Activated CD4-positive, alpha-beta T cell treated with anti-CD3 and anti-CD28 coated beads, Interleukin-2, amount 10 ng/mL, durations not matched to agents 7 days and 5 days (primary cell): ENCODE measurements around the gene ARMS2. TPM values are rescaled to one million over a fixed set of nuclear protein-coding genes. Genes with fewer than 3 reads are reported as not detected.

Experiments
- CTCF ChIA-PET: fragments of 350-600 bp; sonication (Branson Sonifier 250); formaldehyde crosslinking; loops from one replicate; lab custom pipeline; 2021; ENCODE audit warnings: antibody characterized with exemption; lab: Charles Lee
- POLR2A ChIA-PET: fragments of 350-600 bp; sonication (Branson Sonifier 250); formaldehyde crosslinking; loops from one replicate; lab custom pipeline; 2021; ENCODE audit warnings: antibody characterized with exemption; lab: Charles Lee
- DNase-seq: peaks from one replicate; pipeline ENCODE4 v3.0.0-alpha.2; 2020
- H3K27ac Mint-ChIP-seq: one replicate; pipeline ENCODE4 v1.8.0; 2021; ENCODE audit warnings: mild to moderate bottlenecking, moderate library complexity, mixed read lengths
- H3K27me3 Mint-ChIP-seq: one replicate; pipeline ENCODE4 v1.8.0; 2021; ENCODE audit warnings: mixed read lengths
- H3K36me3 Mint-ChIP-seq: one replicate; pipeline ENCODE4 v1.8.0; 2021; ENCODE audit warnings: low read depth, mixed read lengths
- H3K4me1 Mint-ChIP-seq: one replicate; pipeline ENCODE4 v1.8.0; 2021; ENCODE audit warnings: mixed read lengths
- H3K4me3 Mint-ChIP-seq: one replicate; pipeline ENCODE4 v1.8.0; 2021; ENCODE audit warnings: mild to moderate bottlenecking, moderate library complexity, mixed read lengths
- H3K9me3 Mint-ChIP-seq: one replicate; pipeline ENCODE4 v1.8.0; 2021; ENCODE audit warnings: mixed read lengths
- total RNA-seq, 2 experiments: library from RNA; stranded (reverse); gene quantifications; one replicate each; pipeline ENCODE4 v1.2.3, GENCODE V29; 2021

Gene ARMS2
- total RNA-seq, 2 experiments from 2014 or later: not detected

DNA sequence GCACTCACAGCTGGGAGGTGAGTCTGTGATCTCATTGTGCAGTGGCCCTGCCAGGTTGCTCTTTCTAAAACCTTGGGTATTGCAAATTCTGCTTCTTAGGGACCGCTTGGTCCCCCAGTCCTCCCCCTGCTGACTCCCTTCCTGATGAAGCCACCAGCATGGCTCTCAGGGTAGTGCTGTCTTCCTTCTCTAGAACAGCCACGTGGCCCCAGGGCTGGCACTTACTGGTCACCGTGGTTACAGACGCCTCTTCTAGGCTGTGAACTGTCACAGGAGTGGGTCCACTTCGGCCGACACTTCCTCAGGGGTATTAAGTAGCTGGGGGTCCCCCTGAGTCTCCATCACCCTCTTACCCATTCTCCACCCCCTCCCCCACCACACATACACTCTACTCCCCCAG, 4.2 kb downstream of the ARMS2 start:
- CTCF ChIA-PET: interaction anchor here (1.2 kb wide), 1 partner anchor 107 kb away, joined by 3 read pairs; no protein-coding TSS in a partner anchor
- no peak overlapping the region for H3K4me3 Mint-ChIP-seq
- no peak overlapping the region for H3K27ac Mint-ChIP-seq

DNA sequence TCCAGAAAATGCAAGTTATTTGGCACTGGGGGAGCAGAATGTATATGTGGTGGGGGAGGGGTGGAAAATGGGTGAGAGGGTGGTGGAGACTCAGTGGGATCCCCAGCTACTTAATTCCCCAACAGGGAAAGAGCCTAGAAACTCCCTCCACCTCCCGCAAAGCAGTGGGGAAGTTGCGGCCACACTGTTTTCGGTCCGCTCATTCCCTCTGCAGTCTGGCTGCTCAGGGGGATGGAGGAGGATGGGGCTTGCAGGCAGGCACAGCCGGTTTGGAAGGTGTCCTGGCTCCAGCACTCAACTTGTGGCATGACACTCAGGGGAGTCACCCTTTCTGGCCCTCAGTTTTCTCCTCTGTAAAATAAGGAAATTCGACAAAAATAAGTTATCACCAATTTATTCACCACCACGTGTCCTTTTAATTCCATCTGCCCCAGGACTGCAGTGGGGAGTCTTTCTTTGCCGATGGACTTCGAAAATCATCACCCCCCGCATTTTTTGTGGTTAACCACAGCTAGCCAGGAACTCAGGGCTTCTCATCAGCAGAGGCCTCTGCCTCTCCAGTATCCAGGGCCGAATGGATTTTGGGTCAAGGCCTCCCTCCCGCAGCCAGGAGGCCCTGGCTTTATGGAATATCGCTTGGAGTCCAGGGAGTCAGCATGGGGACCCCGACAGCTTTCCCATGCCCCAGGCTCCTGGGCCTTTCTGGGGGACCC, 5.3 kb downstream of the ARMS2 start:
- Mint-ChIP-seq H3K36me3 (no peaks in the 10 kb centered on the region), H3K4me3 (no peak overlapping the region), H3K4me1 (peaks cover 8% of the 10 kb centered on the region), H3K27ac (no peak overlapping the region), H3K27me3 (peaks cover 56% of the 10 kb centered on the region), H3K9me3 (no peaks in the 10 kb centered on the region)
- ChIA-PET CTCF (interaction anchor here (0.6 kb wide), 1 partner anchor 119 kb away, joined by 3 read pairs; no protein-coding TSS in a partner anchor), POLR2A (no interaction called here)
- no peak for DNase-seq

More for the DNA sequence above, 4.2 kb downstream of the ARMS2 start:
- H3K9me3 Mint-ChIP-seq: no peaks in the 10 kb centered on the region
- no peaks in the 10 kb centered on the region for H3K36me3 Mint-ChIP-seq
- no peak for DNase-seq
- POLR2A ChIA-PET: no interaction called here
- H3K4me1 Mint-ChIP-seq: peaks cover 8% of the 10 kb centered on the region
- peaks cover 47% of the 10 kb centered on the region for H3K27me3 Mint-ChIP-seq

DNA sequence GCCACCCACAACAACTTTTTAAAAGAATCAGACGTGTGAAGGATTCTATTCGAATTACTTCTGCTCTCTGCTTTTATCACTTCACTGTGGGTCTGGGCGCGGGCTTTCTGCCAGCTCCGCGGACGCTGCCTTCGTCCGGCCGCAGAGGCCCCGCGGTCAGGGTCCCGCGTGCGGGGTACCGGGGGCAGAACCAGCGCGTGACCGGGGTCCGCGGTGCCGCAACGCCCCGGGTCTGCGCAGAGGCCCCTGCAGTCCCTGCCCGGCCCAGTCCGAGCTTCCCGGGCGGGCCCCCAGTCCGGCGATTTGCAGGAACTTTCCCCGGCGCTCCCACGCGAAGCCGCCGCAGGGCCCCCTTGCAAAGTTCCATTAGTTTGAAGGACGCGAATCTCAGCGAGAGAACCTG, 6.4 kb downstream of the ARMS2 start:
- DNase-seq: no peak
- Mint-ChIP-seq H3K27ac (no peak overlapping the region), H3K27me3 (peaks cover 65% of the 10 kb centered on the region), H3K9me3 (no peaks in the 10 kb centered on the region), H3K36me3 (no peaks in the 10 kb centered on the region), H3K4me1 (peaks cover 8% of the 10 kb centered on the region), H3K4me3 (no peak overlapping the region)
- ChIA-PET CTCF (no interaction called here), POLR2A (no interaction called here)

- no peak for DNase-seq
- ChIA-PET CTCF (no interaction called here), POLR2A (no interaction called here)
- Mint-ChIP-seq H3K27me3 (peaks cover 65% of the 10 kb centered on the region), H3K4me3 (peak within 1 kb of the TSS; percentile 53), H3K9me3 (no peaks in the 10 kb centered on the region), H3K4me1 (peaks cover 8% of the 10 kb centered on the region), H3K36me3 (no peaks in the 10 kb centered on the region), H3K27ac (no peak within 1 kb of the TSS)
Observed at GRCh38 chr10:122461367-122461728, 6.9 kb downstream of the ARMS2 start, which contains the start of gene HTRA1. TSS of gene HTRA1 (plus strand) at chr10:122461553. CDS start at chr10:122461653, 100 bp downstream.

DNA sequence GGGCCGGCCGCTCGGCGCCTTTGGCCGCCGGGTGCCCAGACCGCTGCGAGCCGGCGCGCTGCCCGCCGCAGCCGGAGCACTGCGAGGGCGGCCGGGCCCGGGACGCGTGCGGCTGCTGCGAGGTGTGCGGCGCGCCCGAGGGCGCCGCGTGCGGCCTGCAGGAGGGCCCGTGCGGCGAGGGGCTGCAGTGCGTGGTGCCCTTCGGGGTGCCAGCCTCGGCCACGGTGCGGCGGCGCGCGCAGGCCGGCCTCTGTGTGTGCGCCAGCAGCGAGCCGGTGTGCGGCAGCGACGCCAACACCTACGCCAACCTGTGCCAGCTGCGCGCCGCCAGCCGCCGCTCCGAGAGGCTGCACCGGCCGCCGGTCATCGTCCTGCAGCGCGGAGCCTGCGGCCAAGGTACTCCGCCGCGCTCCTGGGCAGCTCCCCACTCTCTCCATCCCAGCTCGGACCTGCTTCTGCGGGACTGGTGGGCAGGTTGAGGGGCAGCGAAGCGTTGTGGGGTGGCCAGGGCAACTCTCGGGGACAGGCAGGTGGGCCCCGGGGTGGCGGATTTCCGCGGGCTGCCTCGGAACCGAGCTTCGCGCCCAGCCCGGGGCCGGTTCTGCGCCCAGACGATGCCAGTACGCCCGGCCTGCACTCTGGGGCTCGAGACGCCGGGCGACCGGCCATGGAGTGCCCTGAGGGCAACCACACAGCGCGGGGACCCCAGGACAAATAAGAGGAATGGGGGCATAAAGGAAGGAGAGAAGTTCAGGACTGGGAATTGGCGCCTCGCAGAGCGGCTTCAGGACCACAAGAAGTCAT, 7.5 kb downstream of the ARMS2 start:
- ChIA-PET CTCF (no interaction called here), POLR2A (no interaction called here)
- no peaks in the 10 kb centered on the region for H3K36me3 Mint-ChIP-seq
- H3K27me3 Mint-ChIP-seq: peaks cover 67% of the 10 kb centered on the region
- peak overlapping the region; percentile 53 for H3K4me3 Mint-ChIP-seq
- no peak for DNase-seq
- H3K9me3 Mint-ChIP-seq: no peaks in the 10 kb centered on the region
- no peak overlapping the region for H3K27ac Mint-ChIP-seq
- peaks cover 8% of the 10 kb centered on the region for H3K4me1 Mint-ChIP-seq

- no peak for DNase-seq
- Mint-ChIP-seq H3K27ac (no peak overlapping the region), H3K9me3 (no peaks in the 10 kb centered on the region), H3K4me1 (peaks cover 8% of the 10 kb centered on the region), H3K36me3 (no peaks in the 10 kb centered on the region), H3K27me3 (peaks cover 73% of the 10 kb centered on the region), H3K4me3 (peak overlapping the region; percentile 53)
- ChIA-PET CTCF (no interaction called here), POLR2A (no interaction called here)
Observed at GRCh38 chr10:122462533-122463465, 8.3 kb downstream of the ARMS2 start.

DNA sequence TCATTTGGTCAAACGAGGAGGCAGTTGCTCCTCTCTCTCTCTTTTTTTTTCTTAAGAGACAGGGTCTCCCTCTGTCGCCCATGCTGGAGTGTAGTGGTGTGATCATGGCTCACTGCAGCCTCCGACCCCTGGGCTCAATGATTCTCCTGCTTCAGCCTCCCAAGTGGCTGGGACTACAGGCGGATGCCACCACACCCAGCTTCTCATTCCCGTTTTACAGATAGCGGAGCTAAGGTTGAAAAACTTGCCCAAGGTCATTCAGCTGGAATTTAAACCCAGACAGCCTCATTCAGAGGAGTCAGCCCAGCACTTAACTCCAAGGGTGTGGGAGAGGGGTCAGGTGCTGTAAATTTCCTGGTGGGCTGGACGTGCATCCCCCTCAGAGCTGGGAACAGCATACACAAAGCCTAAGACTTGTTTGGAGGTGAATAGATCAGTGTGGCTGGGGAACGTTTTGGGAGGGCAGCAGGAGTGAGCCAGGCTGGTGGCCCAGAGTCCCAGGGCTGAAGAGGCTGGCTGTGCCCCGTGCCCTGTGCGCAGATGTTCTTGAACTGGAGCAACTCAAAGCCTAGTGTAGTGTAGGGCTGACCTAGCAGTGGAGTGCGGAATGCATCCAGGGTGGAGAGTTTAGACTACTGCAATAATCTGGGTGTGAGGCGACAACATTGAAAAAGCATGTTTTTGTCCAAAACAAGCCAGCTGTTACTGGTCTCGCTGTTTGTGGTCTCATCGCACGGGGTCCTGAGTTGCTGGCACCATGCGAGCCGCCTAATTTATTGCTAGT, 9.2 kb downstream of the ARMS2 start:
- DNase-seq: no peak
- Mint-ChIP-seq H3K36me3 (no peaks in the 10 kb centered on the region), H3K4me3 (no peak overlapping the region), H3K27me3 (peaks cover 68% of the 10 kb centered on the region), H3K27ac (no peak overlapping the region), H3K4me1 (peaks cover 8% of the 10 kb centered on the region), H3K9me3 (no peaks in the 10 kb centered on the region)
- CTCF ChIA-PET: interaction anchor here (0.9 kb wide), 1 partner anchor 115 kb away, joined by 3 read pairs; no protein-coding TSS in a partner anchor
- POLR2A ChIA-PET: no interaction called here

DNA sequence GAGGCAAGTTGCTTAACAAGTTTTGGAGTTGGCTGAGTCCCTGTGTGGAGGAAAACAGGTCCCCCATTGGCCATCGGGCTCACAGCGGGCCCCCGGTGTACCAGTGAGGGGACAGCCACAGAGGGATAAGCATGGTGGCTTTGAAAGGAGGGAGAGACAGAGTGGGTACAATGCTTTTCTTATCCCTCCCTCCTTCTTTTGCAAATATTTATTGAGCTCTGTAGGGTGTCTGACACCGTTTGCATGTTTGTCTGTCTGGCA, 9.7 kb downstream of the ARMS2 start:
- peaks cover 63% of the 10 kb centered on the region for H3K27me3 Mint-ChIP-seq
- H3K27ac Mint-ChIP-seq: no peak overlapping the region
- no peak for DNase-seq
- no peaks in the 10 kb centered on the region for H3K9me3 Mint-ChIP-seq
- H3K36me3 Mint-ChIP-seq: no peaks in the 10 kb centered on the region
- ChIA-PET POLR2A (no interaction called here), CTCF (interaction anchor here (0.9 kb wide), 1 partner anchor 116 kb away, joined by 3 read pairs; no protein-coding TSS in a partner anchor)
- H3K4me1 Mint-ChIP-seq: peaks cover 8% of the 10 kb centered on the region
- no peak overlapping the region for H3K4me3 Mint-ChIP-seq

DNA sequence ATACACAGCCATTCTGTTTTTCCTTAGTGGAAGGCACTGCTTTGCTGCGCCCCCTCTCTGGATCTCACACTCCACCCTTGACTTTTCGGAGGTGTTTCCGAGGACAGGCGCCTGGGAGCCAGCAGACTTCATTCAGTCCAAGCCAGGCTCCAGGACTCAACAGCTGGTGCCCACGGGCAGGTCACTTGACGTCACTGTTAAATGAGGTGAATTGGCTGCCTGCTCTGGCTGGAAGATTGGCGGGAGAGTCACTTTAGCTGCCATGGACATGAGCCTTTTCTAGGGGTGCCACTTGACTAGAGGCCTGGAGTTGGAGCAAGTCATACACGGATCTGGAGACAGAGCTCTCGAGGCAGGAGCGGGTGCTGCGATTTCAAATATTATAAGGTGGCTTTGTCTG, 10.1 kb downstream of the ARMS2 start:
- no peak overlapping the region for H3K27ac Mint-ChIP-seq
- DNase-seq: no peak
- H3K9me3 Mint-ChIP-seq: no peaks in the 10 kb centered on the region
- CTCF ChIA-PET: no interaction called here
- peaks cover 8% of the 10 kb centered on the region for H3K4me1 Mint-ChIP-seq
- POLR2A ChIA-PET: no interaction called here
- peaks cover 59% of the 10 kb centered on the region for H3K27me3 Mint-ChIP-seq
- no peak overlapping the region for H3K4me3 Mint-ChIP-seq
- no peaks in the 10 kb centered on the region for H3K36me3 Mint-ChIP-seq

GRCh38 chr10:122465401-122466040, 11.1 kb downstream of the ARMS2 start:
- peaks cover 8% of the 10 kb centered on the region for H3K4me1 Mint-ChIP-seq
- no peak for DNase-seq
- peaks cover 54% of the 10 kb centered on the region for H3K27me3 Mint-ChIP-seq
- no peak overlapping the region for H3K27ac Mint-ChIP-seq
- ChIA-PET POLR2A (no interaction called here), CTCF (interaction anchor here (0.9 kb wide), 1 partner anchor 24 kb away, joined by 3 read pairs; no protein-coding TSS in a partner anchor)
- no peaks in the 10 kb centered on the region for H3K9me3 Mint-ChIP-seq
- no peaks in the 10 kb centered on the region for H3K36me3 Mint-ChIP-seq
- no peak overlapping the region for H3K4me3 Mint-ChIP-seq

DNA sequence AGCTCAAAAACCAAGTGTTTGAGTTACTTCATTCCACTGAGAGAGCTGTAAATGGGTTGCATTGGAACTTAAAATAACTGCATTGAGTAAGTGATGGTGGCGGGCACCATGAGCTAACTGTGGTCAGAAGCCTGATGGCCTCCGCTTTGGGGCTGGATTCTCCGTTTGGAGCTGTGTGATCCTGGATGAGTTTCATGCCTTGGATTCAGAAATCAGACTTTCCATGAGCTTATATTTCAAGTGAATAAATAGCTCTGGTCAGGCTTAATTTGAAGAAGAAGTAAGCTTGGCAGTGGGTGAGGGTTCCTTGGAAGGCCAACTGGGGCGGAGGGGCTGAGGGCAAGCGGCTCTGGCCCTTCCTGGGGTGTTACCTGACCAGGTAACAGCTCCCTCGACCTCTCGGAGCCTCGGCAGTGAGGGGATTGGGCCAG, 12.5 kb downstream of the ARMS2 start:
- Mint-ChIP-seq H3K27ac (no peak overlapping the region), H3K27me3 (peaks cover 52% of the 10 kb centered on the region), H3K4me1 (peaks cover 8% of the 10 kb centered on the region), H3K4me3 (no peak overlapping the region), H3K9me3 (no peaks in the 10 kb centered on the region), H3K36me3 (no peaks in the 10 kb centered on the region)
- CTCF ChIA-PET: interaction anchor here (0.5 to 1.1 kb wide), 3 partner anchors 20 to 168 kb away, joined by 3 read pairs; no protein-coding TSS in a partner anchor
- no peak for DNase-seq
- POLR2A ChIA-PET: interaction anchor here (0.7 kb wide), 1 partner anchor 301 kb away, joined by 5 read pairs; no protein-coding TSS in a partner anchor
